HepG2 (cell line): ENCODE measurements around the gene TST. TPM values are rescaled to one million over a fixed set of nuclear protein-coding genes. Genes with fewer than 3 reads are reported as not detected.

Experiments
- ATAC-seq: fragments of 200-7000 bp; cut with Tn5 transposase; 3 replicates; pipeline ENCODE4 v1.9.1; 2020; ENCODE audit warnings: mild to moderate bottlenecking, moderate library complexity
- BruUV-seq: library from RNA; stranded (reverse); fragments of 400-500 nt; replicated peaks from 2 replicates; lab custom pipeline; 2021; lab: Mats Ljungman, UMichigan
- CTCF ChIA-PET: fragments of 300-600 bp; formaldehyde crosslinking; extraction: SDS; loops from one replicate; lab custom pipeline; 2021; ENCODE audit warnings: low total read pairs, inconsistent platforms, low intra/inter-chr PET ratio; lab: Yijun Ruan, JAX
- POLR2A ChIA-PET: fragments of 350-600 bp; sonication (Branson Sonifier 250); formaldehyde crosslinking; loops from one replicate; lab custom pipeline; 2020; ENCODE audit warnings: antibody characterized with exemption, inconsistent platforms; lab: Yijun Ruan, JAX
- DNase-seq: peaks from one replicate; pipeline ENCODE4 v3.0.0-alpha.2; 2015; ENCODE audit warnings: low spot score
- FAIRE-seq: peaks from 3 replicates; lab custom pipeline; 2011; peaks lifted over from hg19 to GRCh38; lab: Jason Lieb, UNC
- H2AFZ ChIP-seq: one replicate; pipeline ENCODE4 v1.6.1; 2011; ENCODE audit warnings: low read length, inconsistent platforms
- H3K27ac ChIP-seq: fragments of 300-600 bp; 3 replicates; pipeline ENCODE4 v1.8.0; 2011; ENCODE audit warnings: mixed run types, mild to moderate bottlenecking, mixed read lengths, low read length, inconsistent platforms; ENCODE audit not compliant: insufficient read depth; ENCODE audit errors: extremely low read length
- H3K27me3 ChIP-seq, 2 experiments: fragments of 200-600 bp in 1 of 2; 2 replicates in 1 of 2; 3 replicates in 1 of 2; pipeline versions ENCODE4 v1.6.0 to v1.8.0; 2011; ENCODE audit warnings: low read length in 2 of 2, mild to moderate bottlenecking in 2 of 2, moderate library complexity in 2 of 2, inconsistent platforms in 1 of 2; ENCODE audit not compliant: insufficient read depth in 2 of 2, control insufficient read depth in 1 of 2
- H3K36me3 ChIP-seq, 2 experiments: fragments of 200-600 bp in 1 of 2; replicated peaks in 1 of 2; 2 replicates in 1 of 2; 3 replicates in 1 of 2; pipeline versions ENCODE4 v1.5.1 to v1.8.0; 2011; ENCODE audit warnings: low read length in 2 of 2, inconsistent platforms in 1 of 2; ENCODE audit not compliant: insufficient read depth in 2 of 2, control insufficient read depth in 1 of 2
- H3K4me1 ChIP-seq: 2 replicates; pipeline ENCODE4 v1.5.1; 2012; ENCODE audit warnings: low read length, inconsistent platforms; ENCODE audit not compliant: insufficient read depth
- H3K4me2 ChIP-seq: 2 replicates; pipeline ENCODE4 v1.6.0; 2011; ENCODE audit warnings: low read depth, low read length, inconsistent platforms
- H3K4me3 ChIP-seq, 3 experiments: fragments of 200-600 bp in 1 of 3; sonication (generic), shearing (Covaris generic) in 1 of 3; replicated peaks in 1 of 3; 2 replicates each; pipeline ENCODE4 v1.5.1; 2011 to 2016; ENCODE audit warnings: low read length in 3 of 3, inconsistent platforms in 2 of 3, low read depth in 2 of 3, mild to moderate bottlenecking in 2 of 3, control low read depth in 1 of 3, mixed read lengths in 1 of 3; ENCODE audit not compliant: insufficient read depth in 1 of 3
- H3K79me2 ChIP-seq: one replicate; pipeline ENCODE4 v1.6.1; 2011; ENCODE audit warnings: low read length, inconsistent platforms; ENCODE audit not compliant: insufficient read depth
- H3K9ac ChIP-seq: 2 replicates; pipeline ENCODE4 v1.6.0; 2011; ENCODE audit warnings: mild to moderate bottlenecking, low read depth, low read length, inconsistent platforms; ENCODE audit not compliant: insufficient read depth
- H3K9me3 ChIP-seq: 2 replicates; pipeline ENCODE4 v1.5.1; 2012; ENCODE audit warnings: mild to moderate bottlenecking, low read length
- H4K20me1 ChIP-seq: 2 replicates; pipeline ENCODE4 v1.6.0; 2011; ENCODE audit warnings: inconsistent platforms, mild to moderate bottlenecking, low read length, moderate library complexity; ENCODE audit not compliant: insufficient read depth
- MAFF ChIP-seq: IDR thresholded peaks from 2 replicates; pipeline ENCODE4 v1.6.1; 2011; ENCODE audit warnings: low read depth, low read length, improper control_type of control experiment
- POLR2A ChIP-seq, 2 experiments: IDR thresholded peaks; 2 replicates each; pipeline ENCODE4 v1.6.1; 2011; ENCODE audit warnings: low read depth in 2 of 2, low read length in 2 of 2, mild to moderate bottlenecking in 1 of 2, moderate library complexity in 1 of 2; ENCODE audit not compliant: insufficient read depth in 1 of 2
- RBM22 ChIP-seq: fragments of 200-400 bp; formaldehyde crosslinking; optimal IDR thresholded peaks from 2 replicates; pipeline ENCODE3; 2017; ENCODE audit warnings: mild to moderate bottlenecking, low read length, moderate library complexity
- SNAPC2 ChIP-seq: sonication (generic); formaldehyde crosslinking; IDR thresholded peaks from 2 replicates; pipeline ENCODE4 v1.8.1; 2022; ENCODE audit warnings: mild to moderate bottlenecking, missing genetic modification reagents
- SP140L ChIP-seq: sonication (generic); formaldehyde crosslinking; IDR thresholded peaks from 2 replicates; pipeline ENCODE4 v1.4.0; 2020; ENCODE audit warnings: missing genetic modification reagents, borderline replicate concordance
- ZKSCAN5 ChIP-seq: sonication (generic); formaldehyde crosslinking; IDR thresholded peaks from 2 replicates; pipeline ENCODE4 v1.5.1; 2020; ENCODE audit warnings: mild to moderate bottlenecking, missing genetic modification reagents
- ZNF430 ChIP-seq: sonication (generic); formaldehyde crosslinking; IDR thresholded peaks from 2 replicates; pipeline ENCODE4 v1.9.0; 2021; ENCODE audit warnings: mild to moderate bottlenecking, missing genetic modification reagents
- ZNF678 ChIP-seq: sonication (generic); formaldehyde crosslinking; IDR thresholded peaks from 2 replicates; pipeline ENCODE4 v1.4.0; 2020; ENCODE audit warnings: mild to moderate bottlenecking, missing genetic modification reagents
- WGBS: methylation state at CpG from one replicate; pipeline ENCODE4 v1.1.6; 2017; ENCODE audit warnings: low lambda C conversion rate; 5-methylcytosine and 5-hydroxymethylcytosine counted together
- in situ Hi-C: cut with HindIII; loops from 2 replicates; pipeline ENCODE4 v1.10.0; 2017; ENCODE audit warnings: low pct_unique_long_range_greater_than_20kb; ENCODE audit not compliant: extremely low pct_ligation_motif_present
- intact Hi-C: fragments of 100-400 bp; cut with micrococcal nuclease; formaldehyde crosslinking; loops from one replicate; pipeline ENCODE4 v1.10.0; 2022; ENCODE audit not compliant: unreplicated experiment
- polyA plus RNA-seq, 8 experiments: library from polyadenylated mRNA; depleted of rRNA in 3 of 8; stranded (reverse) in 7 of 8; unstranded in 1 of 8; fragments of >200 nt; fragmentation: Illumina TruSeq in 4 of 8; extraction: Trizol in 4 of 8; gene quantifications; 2 replicates each; pipeline versions ENCODE4 v1.2.1 to v1.2.3, GENCODE V29; 2011 to 2016; ENCODE audit warnings: low read depth in 4 of 8, missing spikeins in 1 of 8, mixed read lengths in 1 of 8; ENCODE audit not compliant: insufficient read depth in 1 of 8
- total RNA-seq, 5 experiments: library from RNA; depleted of rRNA; stranded (reverse); fragments of >200 nt; fragmentation: Illumina TruSeq; extraction: Trizol; gene quantifications; 2 replicates each; pipeline ENCODE4 v1.2.3, GENCODE V29; 2016; ENCODE audit warnings: low read depth in 1 of 5
- TF ChIP-seq, protein P1 (sequence below): sonication (generic); formaldehyde crosslinking; IDR thresholded peaks from 2 replicates; pipeline ENCODE4 v1.4.0; 2020; ENCODE audit warnings: mild to moderate bottlenecking, missing genetic modification reagents
- TF ChIP-seq, protein P2 (sequence below): IDR thresholded peaks from 2 replicates; pipeline ENCODE4 v1.6.1; 2016; ENCODE audit warnings: low read depth, control low read depth

TST gene
- total and polyA plus RNA-seq, 2 of the 13 experiments (the other 11 are each of a cell fraction or from before 2014, with no cell fraction given), result 44.6 to 63.6 TPM

DNA sequence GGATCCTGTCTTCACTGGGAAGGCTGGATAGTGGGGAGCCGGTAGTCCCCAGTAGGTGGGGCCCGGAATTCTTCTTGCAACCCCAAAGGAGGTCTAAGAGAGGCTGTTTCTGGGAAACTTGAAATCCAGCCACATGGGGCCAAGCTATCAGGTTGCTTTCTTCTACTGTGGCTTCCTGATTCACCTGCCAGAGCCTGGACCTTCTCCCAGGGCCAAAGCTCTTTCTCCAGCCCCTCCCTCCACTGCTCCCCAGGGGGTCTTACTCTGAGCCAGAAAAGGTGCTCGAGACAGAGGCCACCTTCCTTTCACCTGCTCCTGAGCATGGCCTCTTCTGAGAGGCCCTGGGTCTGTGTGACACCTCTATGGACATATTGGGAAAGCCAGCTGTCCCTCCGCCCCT is 9.1 kb downstream of the TST start:
- Histone ChIP-seq H2AFZ (no peak overlapping the region), H3K4me3 (no peak overlapping the region), H3K79me2 (no peaks in the 10 kb centered on the region), H3K4me1 (peaks cover 16% of the 10 kb centered on the region), H3K9me3 (no peaks in the 10 kb centered on the region), H3K27me3 (peaks cover 0 to under 1% of the 10 kb centered on the region in 2 experiments; a peak in 1 of 5 replicates), H3K4me2 (no peak overlapping the region), H3K27ac (no peak overlapping the region), H3K9ac (no peak overlapping the region), H3K36me3 (no peaks in the 10 kb centered on the region), H4K20me1 (peaks cover 7% of the 10 kb centered on the region; the same call in 1 of the 2 replicates)
- ChIA-PET CTCF (no interaction called here), POLR2A (interaction anchor here (1.2 to 11.4 kb wide), 3 partner anchors 9 to 33 kb away, joined by 4 to 141 read pairs (median 4); partner anchors contain the start of genes MPST and TST)
- no peak for DNase-seq
- ATAC-seq, result no peak; the same call in none of the 3 replicates
- in situ Hi-C loops, result no loop called here
- peak; percentile 10 for TF ChIP-seq RBM22
- TF ChIP-seq POLR2A (IDR thresholded peaks at IDR 0.05; ENCODE audit: insufficient read depth in 1 of 2, low read depth in 2 of 2, low read length in 2 of 2), result 0 out of 4 replicates have a peak, but pooled peaks of 1 of the 2 experiments have one; percentile 14
- TF ChIP-seq ZKSCAN5 (CRISPR knock-in tag), result no peak
- no peak for FAIRE-seq
- 67% methylated on average over 4 of the region's 4 CpGs for WGBS
- no TSS peak for BruUV-seq
- intact Hi-C loops, result no loop called here

DNA sequence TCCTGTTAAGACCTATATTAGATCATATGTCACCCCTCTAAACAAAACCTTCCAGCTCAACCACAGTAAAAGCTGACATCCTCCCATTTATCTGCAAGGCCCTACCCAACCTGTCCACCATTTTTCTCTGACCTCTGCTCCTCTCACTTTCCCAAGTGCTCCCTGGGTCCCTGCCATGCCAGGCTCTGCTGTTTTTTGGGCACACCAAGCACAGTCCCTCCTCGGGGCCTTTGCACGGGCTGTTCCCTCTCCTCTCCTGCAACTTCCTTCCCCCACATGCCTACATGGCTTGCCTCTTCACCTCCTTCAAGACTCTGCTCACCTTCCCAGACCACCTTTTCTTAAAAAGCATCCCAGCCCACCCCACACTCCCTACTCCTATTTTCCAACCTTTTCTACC is 9.8 kb downstream of the TST start:
- in situ Hi-C loops, result no loop called here
- POLR2A ChIA-PET, result interaction anchor here (1.6 kb wide), 1 partner anchor 10 kb away, joined by 4 read pairs; the partner anchor contains the start of genes MPST and TST
- TF ChIP-seq, protein P1, sequence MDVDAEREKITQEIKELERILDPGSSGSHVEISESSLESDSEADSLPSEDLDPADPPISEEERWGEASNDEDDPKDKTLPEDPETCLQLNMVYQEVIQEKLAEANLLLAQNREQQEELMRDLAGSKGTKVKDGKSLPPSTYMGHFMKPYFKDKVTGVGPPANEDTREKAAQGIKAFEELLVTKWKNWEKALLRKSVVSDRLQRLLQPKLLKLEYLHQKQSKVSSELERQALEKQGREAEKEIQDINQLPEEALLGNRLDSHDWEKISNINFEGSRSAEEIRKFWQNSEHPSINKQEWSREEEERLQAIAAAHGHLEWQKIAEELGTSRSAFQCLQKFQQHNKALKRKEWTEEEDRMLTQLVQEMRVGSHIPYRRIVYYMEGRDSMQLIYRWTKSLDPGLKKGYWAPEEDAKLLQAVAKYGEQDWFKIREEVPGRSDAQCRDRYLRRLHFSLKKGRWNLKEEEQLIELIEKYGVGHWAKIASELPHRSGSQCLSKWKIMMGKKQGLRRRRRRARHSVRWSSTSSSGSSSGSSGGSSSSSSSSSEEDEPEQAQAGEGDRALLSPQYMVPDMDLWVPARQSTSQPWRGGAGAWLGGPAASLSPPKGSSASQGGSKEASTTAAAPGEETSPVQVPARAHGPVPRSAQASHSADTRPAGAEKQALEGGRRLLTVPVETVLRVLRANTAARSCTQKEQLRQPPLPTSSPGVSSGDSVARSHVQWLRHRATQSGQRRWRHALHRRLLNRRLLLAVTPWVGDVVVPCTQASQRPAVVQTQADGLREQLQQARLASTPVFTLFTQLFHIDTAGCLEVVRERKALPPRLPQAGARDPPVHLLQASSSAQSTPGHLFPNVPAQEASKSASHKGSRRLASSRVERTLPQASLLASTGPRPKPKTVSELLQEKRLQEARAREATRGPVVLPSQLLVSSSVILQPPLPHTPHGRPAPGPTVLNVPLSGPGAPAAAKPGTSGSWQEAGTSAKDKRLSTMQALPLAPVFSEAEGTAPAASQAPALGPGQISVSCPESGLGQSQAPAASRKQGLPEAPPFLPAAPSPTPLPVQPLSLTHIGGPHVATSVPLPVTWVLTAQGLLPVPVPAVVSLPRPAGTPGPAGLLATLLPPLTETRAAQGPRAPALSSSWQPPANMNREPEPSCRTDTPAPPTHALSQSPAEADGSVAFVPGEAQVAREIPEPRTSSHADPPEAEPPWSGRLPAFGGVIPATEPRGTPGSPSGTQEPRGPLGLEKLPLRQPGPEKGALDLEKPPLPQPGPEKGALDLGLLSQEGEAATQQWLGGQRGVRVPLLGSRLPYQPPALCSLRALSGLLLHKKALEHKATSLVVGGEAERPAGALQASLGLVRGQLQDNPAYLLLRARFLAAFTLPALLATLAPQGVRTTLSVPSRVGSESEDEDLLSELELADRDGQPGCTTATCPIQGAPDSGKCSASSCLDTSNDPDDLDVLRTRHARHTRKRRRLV (CRISPR knock-in tag), result no peak
- TF ChIP-seq SNAPC2 (CRISPR knock-in tag) (no peak), MAFF (no peak), ZNF678 (CRISPR knock-in tag) (no peak), SP140L (CRISPR knock-in tag) (no peak), ZNF430 (CRISPR knock-in tag) (no peak)
- TF ChIP-seq, protein P2, sequence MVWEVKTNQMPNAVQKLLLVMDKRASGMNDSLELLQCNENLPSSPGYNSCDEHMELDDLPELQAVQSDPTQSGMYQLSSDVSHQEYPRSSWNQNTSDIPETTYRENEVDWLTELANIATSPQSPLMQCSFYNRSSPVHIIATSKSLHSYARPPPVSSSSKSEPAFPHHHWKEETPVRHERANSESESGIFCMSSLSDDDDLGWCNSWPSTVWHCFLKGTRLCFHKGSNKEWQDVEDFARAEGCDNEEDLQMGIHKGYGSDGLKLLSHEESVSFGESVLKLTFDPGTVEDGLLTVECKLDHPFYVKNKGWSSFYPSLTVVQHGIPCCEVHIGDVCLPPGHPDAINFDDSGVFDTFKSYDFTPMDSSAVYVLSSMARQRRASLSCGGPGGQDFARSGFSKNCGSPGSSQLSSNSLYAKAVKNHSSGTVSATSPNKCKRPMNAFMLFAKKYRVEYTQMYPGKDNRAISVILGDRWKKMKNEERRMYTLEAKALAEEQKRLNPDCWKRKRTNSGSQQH (CRISPR knock-in tag), result no peak

More for the DNA sequence above, 9.8 kb downstream of the TST start:
- no peaks in the 10 kb centered on the region for H3K36me3 ChIP-seq
- H3K27ac ChIP-seq, result no peak overlapping the region
- intact Hi-C loops, result no loop called here
- H3K27me3 ChIP-seq, result peaks cover 0 to 4% of the 10 kb centered on the region in 2 experiments; a peak in 2 of 5 replicates
- H4K20me1 ChIP-seq, result peaks cover 3% of the 10 kb centered on the region; the same call in 1 of the 2 replicates
- CTCF ChIA-PET, result no interaction called here
- no TSS peak for BruUV-seq
- H3K4me2 ChIP-seq, result no peak overlapping the region
- H3K9me3 ChIP-seq, result no peaks in the 10 kb centered on the region
- H3K9ac ChIP-seq, result no peak overlapping the region
- WGBS, result 67% methylated on average over 2 of the region's 2 CpGs
- H3K4me1 ChIP-seq, result peaks cover 9% of the 10 kb centered on the region
- no peak overlapping the region for H2AFZ ChIP-seq
- no peak for DNase-seq
- H3K4me3 ChIP-seq, result no peak overlapping the region
- FAIRE-seq, result no peak
- H3K79me2 ChIP-seq, result no peaks in the 10 kb centered on the region
- ATAC-seq, result no peak; the same call in 2 of the 3 replicates
